Cardiac muscle cell (in vitro differentiated cells and primary cell): Measurements from ENCODE around the gene TMOD1. TPM values are rescaled to one million over a fixed set of nuclear protein-coding genes. Genes with fewer than 3 reads are reported as not detected.

Source experiments
- DNase-seq, 2 donors: peaks; one replicate each; pipeline versions ENCODE4 v3.0.0 to v3.0.0-alpha.2; 2010 to 2017; ENCODE audit warnings: low read depth in 1 of 2, low spot score in 1 of 2
- H3K27ac ChIP-seq: fragments of 200-600 bp; sonication (generic); 2 replicates; pipeline ENCODE4 v1.5.1; 2016
- H3K27me3 ChIP-seq: fragments of 200-600 bp; sonication (generic); 2 replicates; pipeline ENCODE4 v1.6.0; 2016; ENCODE audit warnings: control low read depth
- H3K36me3 ChIP-seq: fragments of 200-600 bp; sonication (generic); 2 replicates; pipeline ENCODE4 v1.5.1; 2016; ENCODE audit warnings: control low read depth
- H3K4me1 ChIP-seq: fragments of 200-600 bp; sonication (generic); 2 replicates; pipeline ENCODE4 v1.8.1; 2017; ENCODE audit warnings: low read depth, mild to moderate bottlenecking, mixed run types
- H3K4me3 ChIP-seq: fragments of 200-600 bp; sonication (generic); 2 replicates; pipeline ENCODE4 v1.5.1; 2016; ENCODE audit warnings: mild to moderate bottlenecking
- H3K9me3 ChIP-seq: fragments of 200-600 bp; sonication (generic); 2 replicates; pipeline ENCODE4 v1.5.1; 2017; ENCODE audit warnings: low read depth, mild to moderate bottlenecking, control low read depth
- CTCF ChIP-seq: IDR thresholded peaks from 2 replicates; pipeline ENCODE4 v1.5.1; 2012; ENCODE audit warnings: low read depth, mild to moderate bottlenecking, low read length
- polyA plus RNA-seq: library from polyadenylated mRNA; unstranded; fragments of >200 nt; fragmentation: Nextera tagmentation; extraction: Ambion mirVana; gene quantifications from 2 replicates; pipeline ENCODE4 v1.2.1, GENCODE V29; 2016
- total RNA-seq: library from RNA; depleted of rRNA; stranded (reverse); fragments of >200 nt; gene quantifications from 2 replicates; pipeline ENCODE4 v1.2.3, GENCODE V29; 2016

Gene TMOD1
- total and polyA plus RNA-seq, 2 experiments from 2014 or later: 75.7 to 168 TPM

GRCh38 chr9:97478301-97478981, 23.0 kb upstream of the TMOD1 start:
- Histone ChIP-seq H3K27ac (no peak overlapping the region), H3K4me3 (no peak overlapping the region), H3K4me1 (peaks cover 5% of the 10 kb centered on the region), H3K9me3 (no peaks in the 10 kb centered on the region), H3K36me3 (no peaks in the 10 kb centered on the region), H3K27me3 (no peaks in the 10 kb centered on the region)
- no peak for DNase-seq
- no peak for TF ChIP-seq CTCF

GRCh38 chr9:97479496-97480159, 21.8 kb upstream of the TMOD1 start:
- TF ChIP-seq CTCF: no peak
- Histone ChIP-seq H3K4me1 (peaks cover 5% of the 10 kb centered on the region), H3K27me3 (no peaks in the 10 kb centered on the region), H3K36me3 (no peaks in the 10 kb centered on the region), H3K27ac (no peak overlapping the region), H3K4me3 (no peak overlapping the region), H3K9me3 (no peaks in the 10 kb centered on the region)
- DNase-seq: no peak

GRCh38 chr9:97480174-97480573, 21.3 kb upstream of the TMOD1 start:
- Histone ChIP-seq H3K27me3 (no peaks in the 10 kb centered on the region), H3K27ac (no peak overlapping the region), H3K36me3 (no peaks in the 10 kb centered on the region), H3K4me3 (no peak overlapping the region), H3K4me1 (peaks cover 5% of the 10 kb centered on the region), H3K9me3 (no peaks in the 10 kb centered on the region)
- TF ChIP-seq CTCF: no peak
- no peak for DNase-seq

- Histone ChIP-seq H3K9me3 (no peaks in the 10 kb centered on the region), H3K4me1 (peaks cover 5% of the 10 kb centered on the region), H3K36me3 (no peaks in the 10 kb centered on the region), H3K27ac (no peak overlapping the region), H3K4me3 (no peak overlapping the region), H3K27me3 (no peaks in the 10 kb centered on the region)
- no peak for DNase-seq
- no peak for TF ChIP-seq CTCF
Observed at GRCh38 chr9:97480749-97481148, 20.7 kb upstream of the TMOD1 start.

- no peak for TF ChIP-seq CTCF
Observed at GRCh38 chr9:97484134-97484533, 17.3 kb upstream of the TMOD1 start.

More at GRCh38 chr9:97484134-97484533, 17.3 kb upstream of the TMOD1 start:
- no peak for DNase-seq
- Histone ChIP-seq H3K4me1 (peaks cover 5% of the 10 kb centered on the region), H3K9me3 (no peaks in the 10 kb centered on the region), H3K27ac (no peak overlapping the region), H3K36me3 (no peaks in the 10 kb centered on the region), H3K27me3 (no peaks in the 10 kb centered on the region), H3K4me3 (no peak overlapping the region)
